Kasumi-1 (cell line): ENCODE data around the gene ZEB1.
"Not testable (repeated sequence)": the region's sequence is repeated elsewhere in the genome, so short reads cannot be mapped to it uniquely, and the experiment has no call there.

ENCODE experiments used
- DNase-seq, 2 experiments: peaks; one replicate each; lab custom pipeline; 2025; lab: John Stamatoyannopoulos, UW

ZEB1 gene

GRCh38 chr10:31422634-31423033, 103.6 kb downstream of the ZEB1 start:
- no peak for DNase-seq

GRCh38 chr10:31424473-31424872, 105.5 kb downstream of the ZEB1 start:
- no peak for DNase-seq

GRCh38 chr10:31426401-31426800, 107.4 kb downstream of the ZEB1 start:
- no peak for DNase-seq

- DNase-seq, result peak in 1 of 2 experiments; percentile 9
Measured at GRCh38 chr10:31427334-31427733, 108.3 kb downstream of the ZEB1 start.

GRCh38 chr10:31428499-31428898, 109.5 kb downstream of the ZEB1 start:
- DNase-seq, result not testable (repeated sequence)

- no peak for DNase-seq
Measured at GRCh38 chr10:31431021-31431420, 112.0 kb downstream of the ZEB1 start.

- DNase-seq, result no peak
Measured at GRCh38 chr10:31437959-31438358, 118.9 kb downstream of the ZEB1 start.

- no peak for DNase-seq
Measured at GRCh38 chr10:31451766-31452165, 132.8 kb downstream of the ZEB1 start.

- no peak for DNase-seq
Measured at GRCh38 chr10:31456468-31456867, 137.5 kb downstream of the ZEB1 start.

- DNase-seq, result no peak
Measured at GRCh38 chr10:31457858-31458257, 138.8 kb downstream of the ZEB1 start.

- DNase-seq, result no peak
Measured at GRCh38 chr10:31458974-31459373, 140.0 kb downstream of the ZEB1 start.

GRCh38 chr10:31460242-31460641, 141.2 kb downstream of the ZEB1 start:
- DNase-seq, result no peak

- no peak for DNase-seq
Measured at GRCh38 chr10:31464552-31464951, 145.5 kb downstream of the ZEB1 start.

- DNase-seq, result no peak
Measured at GRCh38 chr10:31466313-31466712, 147.3 kb downstream of the ZEB1 start.

GRCh38 chr10:31467791-31468535, 148.9 kb downstream of the ZEB1 start:
- peak in 1 of 2 experiments; percentile 17 for DNase-seq

GRCh38 chr10:31468536-31468859, 149.5 kb downstream of the ZEB1 start:
- no peak for DNase-seq

- DNase-seq, result no peak
Measured at GRCh38 chr10:31475519-31475918, 156.5 kb downstream of the ZEB1 start.

- DNase-seq, result no peak
Measured at GRCh38 chr10:31476088-31476487, 157.1 kb downstream of the ZEB1 start.

- DNase-seq, result no peak
Measured at GRCh38 chr10:31477584-31477983, 158.6 kb downstream of the ZEB1 start.

GRCh38 chr10:31479752-31480151, 160.7 kb downstream of the ZEB1 start:
- DNase-seq, result peak in 1 of 2 experiments; percentile 24

- no peak for DNase-seq
Measured at GRCh38 chr10:31483546-31483945, 164.5 kb downstream of the ZEB1 start.

GRCh38 chr10:31484431-31485135, 165.6 kb downstream of the ZEB1 start:
- DNase-seq, result no peak

- peak; percentile 71 to 88 for DNase-seq
Measured at GRCh38 chr10:31490858-31491504, 172.0 kb downstream of the ZEB1 start.
